Measurements from ENCODE around the gene ERCC5. TPM values are rescaled to one million over a fixed set of nuclear protein-coding genes. Genes with fewer than 3 reads are reported as not detected.

Gene ERCC5
- total and polyA plus RNA-seq, 7 donors, result 13.5 to 37.4 (median 24.3) TPM

- DNase-seq (no peak), ATAC-seq (no peak)
- Histone ChIP-seq H3K36me3 (ENCODE audit: insufficient read depth in 1 of 2, low read depth in 1 of 2) (peaks cover 5 to 74% of the 10 kb centered on the region in 2 donors), H3K4me1 (peaks cover 36% of the 10 kb centered on the region), H3K27me3 (ENCODE audit: insufficient read depth in 3 of 3, low read length in 2 of 3) (no peaks in the 10 kb centered on the region), H3K27ac (no peak overlapping the region), H3K9me3 (no peaks in the 10 kb centered on the region), H3K4me3 (no peak overlapping the region)
- intact Hi-C loops (cut with DNase I), result no loop called here
- TF ChIP-seq CTCF (IDR thresholded peaks at IDR 0.05), result no peak
- 84 to 94% (median 87%) methylated on average over 1 of the region's 1 CpG for WGBS, 3 donors
Measured at GRCh38 chr13:102872531-102872930, 26.7 kb downstream of the ERCC5 start.

GRCh38 chr13:102873653-102874052 lies 27.8 kb downstream of the ERCC5 start:
- WGBS, 3 donors, result 61 to 66% (median 63%) methylated on average over 3 of the region's 3 CpGs
- peaks cover 38% of the 10 kb centered on the region for H3K4me1 ChIP-seq
- H3K36me3 ChIP-seq (ENCODE audit: insufficient read depth in 1 of 2, low read depth in 1 of 2), result peaks cover 5 to 66% of the 10 kb centered on the region in 2 donors
- no peak overlapping the region for H3K27ac ChIP-seq
- intact Hi-C loops (cut with DNase I), result no loop called here
- TF ChIP-seq CTCF (IDR thresholded peaks at IDR 0.05), result no peak
- no peak overlapping the region for H3K4me3 ChIP-seq
- ATAC-seq, result no peak
- no peaks in the 10 kb centered on the region for H3K27me3 ChIP-seq (ENCODE audit: insufficient read depth in 3 of 3, low read length in 2 of 3)
- no peaks in the 10 kb centered on the region for H3K9me3 ChIP-seq
- no peak for DNase-seq

GRCh38 chr13:102875256-102875655 lies 29.4 kb downstream of the ERCC5 start:
- WGBS, 3 donors, result 90 to 91% (median 91%) methylated on average over 4 of the region's 4 CpGs
- Histone ChIP-seq H3K4me1 (peaks cover 39% of the 10 kb centered on the region), H3K27ac (no peak overlapping the region), H3K27me3 (ENCODE audit: insufficient read depth in 3 of 3, low read length in 2 of 3) (no peaks in the 10 kb centered on the region), H3K9me3 (no peaks in the 10 kb centered on the region), H3K36me3 (ENCODE audit: insufficient read depth in 1 of 2, low read depth in 1 of 2) (peaks cover 5 to 59% of the 10 kb centered on the region in 2 donors), H3K4me3 (no peak overlapping the region)
- DNase-seq (no peak), ATAC-seq (no peak)
- intact Hi-C loops (cut with DNase I), result no loop called here
- TF ChIP-seq CTCF (IDR thresholded peaks at IDR 0.05), result no peak

- peaks cover 37% of the 10 kb centered on the region for H3K4me1 ChIP-seq
- peak; percentile 87 to 89 (median 88) for ATAC-seq
- no peak for TF ChIP-seq CTCF (IDR thresholded peaks at IDR 0.05)
- no peaks in the 10 kb centered on the region for H3K9me3 ChIP-seq
- no peak overlapping the region for H3K27ac ChIP-seq
- intact Hi-C loops (cut with DNase I), result no loop called here
- peak in 1 of 2 donors; percentile 61 for DNase-seq
- peaks cover 5 to 53% of the 10 kb centered on the region in 2 donors for H3K36me3 ChIP-seq (ENCODE audit: insufficient read depth in 1 of 2, low read depth in 1 of 2)
- no peaks in the 10 kb centered on the region for H3K27me3 ChIP-seq (ENCODE audit: insufficient read depth in 3 of 3, low read length in 2 of 3)
- no peak overlapping the region for H3K4me3 ChIP-seq
- WGBS, 3 donors, result 29 to 56% (median 31%) methylated on average over 1 of the region's 1 CpG
Measured at GRCh38 chr13:102877303-102877702, 31.5 kb downstream of the ERCC5 start.

GRCh38 chr13:102878481-102878880 lies 32.6 kb downstream of the ERCC5 start:
- Histone ChIP-seq H3K36me3 (ENCODE audit: insufficient read depth in 1 of 2, low read depth in 1 of 2) (peaks cover 5 to 41% of the 10 kb centered on the region in 2 donors), H3K4me1 (peaks cover 41% of the 10 kb centered on the region), H3K4me3 (no peak overlapping the region), H3K27me3 (ENCODE audit: insufficient read depth in 3 of 3, low read length in 2 of 3) (no peaks in the 10 kb centered on the region), H3K27ac (no peak overlapping the region), H3K9me3 (no peaks in the 10 kb centered on the region)
- ATAC-seq (no peak), DNase-seq (no peak)
- no peak for TF ChIP-seq CTCF (IDR thresholded peaks at IDR 0.05)
- WGBS, 3 donors, result 34 to 37% (median 34%) methylated on average over 5 of the region's 5 CpGs
- intact Hi-C loops (cut with DNase I), result no loop called here

Measured in psoas muscle (tissue), 8 donors.